Mesodermal cell (in vitro differentiated cells): ENCODE measurements around the gene ATP1A1.

ENCODE experiments used
- H3K27ac ChIP-seq: 2 replicates; pipeline ENCODE4 v1.7.0; 2013; ENCODE audit warnings: mild to moderate bottlenecking, low read depth, low read length, moderate library complexity; ENCODE audit not compliant: severe bottlenecking
- H3K36me3 ChIP-seq: 2 replicates; pipeline ENCODE4 v1.7.1; 2013; ENCODE audit warnings: mild to moderate bottlenecking, low read length, moderate library complexity; ENCODE audit not compliant: control insufficient read depth, insufficient read depth
- H3K4me1 ChIP-seq: one replicate; pipeline ENCODE4 v1.7.1; 2013; ENCODE audit warnings: mild to moderate bottlenecking, low read length; ENCODE audit not compliant: insufficient read depth, control insufficient read depth, poor library complexity, severe bottlenecking
- H3K4me3 ChIP-seq: 2 replicates; pipeline ENCODE4 v1.7.0; 2013; ENCODE audit warnings: low read length, control low read depth, mild to moderate bottlenecking; ENCODE audit not compliant: insufficient read depth, poor library complexity, severe bottlenecking; ENCODE audit errors: extremely low read depth
- H3K9me3 ChIP-seq: 2 replicates; pipeline ENCODE4 v1.7.1; 2013; ENCODE audit warnings: mild to moderate bottlenecking, low read length, moderate library complexity; ENCODE audit not compliant: control insufficient read depth
- WGBS, 2 experiments: methylation state at CpG; one replicate each; pipeline ENCODE4 v1.1.5; 2013; ENCODE audit warnings: missing lambda C conversion rate in 2 of 2; ENCODE audit not compliant: insufficient coverage in 2 of 2; 5-methylcytosine and 5-hydroxymethylcytosine counted together

ATP1A1 gene

DNA sequence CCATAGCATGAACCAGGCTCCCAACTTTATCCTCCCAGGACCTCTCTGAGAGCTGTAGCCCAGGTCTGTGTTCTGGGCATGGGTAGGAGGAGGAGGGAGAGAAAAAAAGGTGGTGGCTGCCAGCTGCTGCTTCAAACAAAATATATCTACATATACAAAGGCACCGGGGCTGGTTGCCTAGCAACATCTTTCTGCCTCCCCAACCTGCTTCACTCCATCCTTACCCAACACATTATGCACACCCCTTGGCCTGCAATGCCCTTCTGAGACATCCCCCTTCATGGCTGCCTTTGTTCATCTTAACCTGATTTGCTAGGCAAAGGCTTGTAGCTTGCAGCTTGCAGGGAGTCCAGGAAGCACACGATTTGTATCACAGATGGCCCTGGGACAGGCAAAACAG, 27.2 kb upstream of the ATP1A1 start:
- Histone ChIP-seq H3K27ac (no peak overlapping the region), H3K9me3 (no peaks in the 10 kb centered on the region), H3K4me3 (no peak overlapping the region), H3K36me3 (no peaks in the 10 kb centered on the region), H3K4me1 (no peaks in the 10 kb centered on the region)
- WGBS, 2 experiments, result 14 to 33% methylated on average over 1 of the region's 2 CpGs

DNA sequence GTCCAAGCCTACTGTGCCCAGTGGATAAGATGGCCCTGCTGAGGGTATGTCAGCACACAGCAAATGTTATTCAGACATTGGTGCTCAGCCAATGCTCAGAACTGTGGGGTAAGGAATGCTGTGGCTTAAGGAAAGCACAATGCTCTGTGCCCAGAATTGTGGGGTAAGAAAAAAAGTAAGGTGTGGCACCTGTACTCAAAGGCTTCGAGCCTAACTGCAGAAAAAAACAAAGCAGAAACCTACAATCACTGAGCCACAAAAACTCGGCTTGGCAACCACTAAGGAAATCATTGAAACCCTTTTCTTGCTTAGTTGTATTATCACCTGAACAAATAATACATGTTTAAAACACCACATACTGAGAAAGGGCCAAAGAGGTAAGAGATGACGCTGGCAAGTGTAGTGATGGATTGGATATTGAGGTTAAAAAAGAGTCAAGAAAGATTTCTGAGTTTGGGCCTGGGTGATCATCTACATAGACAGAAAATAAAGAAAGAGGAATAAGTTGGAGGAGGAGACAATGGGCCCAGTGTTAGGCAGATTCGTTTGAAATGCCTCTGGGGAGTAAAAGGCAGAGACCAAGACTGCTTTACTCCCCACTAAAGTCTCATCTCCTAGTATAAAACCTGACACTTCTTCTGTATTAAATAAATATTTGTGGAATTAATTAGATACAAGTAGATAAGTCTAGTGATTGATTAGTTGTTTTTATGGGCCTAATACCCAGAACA, 25.9 kb upstream of the ATP1A1 start:
- no peaks in the 10 kb centered on the region for H3K4me1 ChIP-seq
- H3K9me3 ChIP-seq, result no peaks in the 10 kb centered on the region
- no peak overlapping the region for H3K4me3 ChIP-seq
- 88% methylated on average over 1 of the region's 4 CpGs; no CpG with 5 or more reads in 1 of the 2 experiments for WGBS, 2 experiments
- no peaks in the 10 kb centered on the region for H3K36me3 ChIP-seq
- H3K27ac ChIP-seq, result no peak overlapping the region

DNA sequence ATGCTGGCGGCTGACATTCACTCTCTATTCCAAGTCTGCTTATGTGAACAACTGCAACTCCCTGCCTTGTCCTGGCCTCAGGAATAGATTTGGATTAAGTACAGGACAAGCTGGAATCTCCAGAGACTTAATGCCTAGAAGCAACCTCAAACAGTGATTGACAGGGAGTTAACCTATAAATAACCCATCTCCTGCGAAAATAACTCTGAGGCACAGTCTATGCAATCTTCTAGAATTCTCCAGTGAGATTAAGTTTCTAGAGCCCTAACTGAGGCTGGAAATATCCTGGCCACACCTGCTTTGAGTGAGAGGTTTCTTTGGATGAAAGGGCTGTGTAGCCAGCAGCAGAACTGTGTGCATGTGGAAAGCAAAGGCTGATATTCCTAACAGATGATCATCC, 25.3 kb upstream of the ATP1A1 start:
- Histone ChIP-seq H3K36me3 (no peaks in the 10 kb centered on the region), H3K4me3 (no peak overlapping the region), H3K27ac (no peak overlapping the region), H3K4me1 (no peaks in the 10 kb centered on the region), H3K9me3 (no peaks in the 10 kb centered on the region)
- 100% methylated on average over 1 of the region's 2 CpGs; no CpG with 5 or more reads in 1 of the 2 experiments for WGBS, 2 experiments

DNA sequence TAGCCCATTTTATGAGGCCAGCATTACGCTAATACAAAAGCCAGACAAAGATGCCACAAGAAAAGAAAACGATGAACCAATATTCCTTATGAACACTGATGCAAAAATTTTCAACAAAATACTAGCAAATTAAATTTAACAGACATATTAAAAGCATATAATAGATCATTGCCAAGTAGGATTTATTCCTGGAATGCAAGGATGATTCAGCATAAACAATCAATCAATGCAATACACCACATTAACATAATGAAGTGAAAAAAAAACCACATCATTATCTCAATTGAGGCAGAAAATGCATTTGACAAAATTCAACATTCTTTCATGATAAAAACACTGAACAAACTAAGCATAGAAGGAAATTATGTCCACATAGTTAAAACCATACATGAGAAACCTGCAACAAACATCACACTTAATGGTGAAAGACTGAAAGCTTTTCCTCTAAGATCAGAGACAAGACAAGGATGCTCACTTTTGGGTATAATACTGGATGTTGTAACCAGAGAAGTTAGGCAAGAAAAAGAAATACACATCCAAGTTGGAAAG, 22.9 kb upstream of the ATP1A1 start:
- H3K27ac ChIP-seq, result no peak overlapping the region
- WGBS, 2 experiments, result 100% methylated on average over 1 of the region's 2 CpGs; no CpG with 5 or more reads in 1 of the 2 experiments
- H3K9me3 ChIP-seq, result no peaks in the 10 kb centered on the region
- H3K36me3 ChIP-seq, result no peaks in the 10 kb centered on the region
- no peak overlapping the region for H3K4me3 ChIP-seq
- H3K4me1 ChIP-seq, result no peaks in the 10 kb centered on the region

DNA sequence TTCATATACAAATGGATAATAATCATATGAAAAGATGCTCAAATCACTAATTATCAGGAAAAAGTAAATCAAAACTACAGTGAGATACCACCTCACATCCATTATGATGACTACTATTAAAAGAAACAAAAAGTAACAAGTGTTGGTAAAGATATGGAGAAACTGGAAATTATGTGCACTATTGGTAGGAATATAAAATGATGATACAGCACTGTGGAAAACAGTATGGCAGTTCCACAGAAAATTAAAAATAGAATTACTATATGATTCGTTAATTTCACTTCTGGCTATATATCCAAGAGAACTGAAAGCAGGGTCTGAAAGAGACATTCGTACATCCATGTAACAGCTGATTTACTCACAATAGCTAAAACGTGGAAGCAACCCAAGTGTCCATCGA, 21.1 kb upstream of the ATP1A1 start:
- WGBS, 2 experiments, result no CpG with 5 or more reads among the region's 4 CpGs
- Histone ChIP-seq H3K27ac (no peak overlapping the region), H3K9me3 (no peaks in the 10 kb centered on the region), H3K36me3 (no peaks in the 10 kb centered on the region), H3K4me1 (no peaks in the 10 kb centered on the region), H3K4me3 (no peak overlapping the region)

DNA sequence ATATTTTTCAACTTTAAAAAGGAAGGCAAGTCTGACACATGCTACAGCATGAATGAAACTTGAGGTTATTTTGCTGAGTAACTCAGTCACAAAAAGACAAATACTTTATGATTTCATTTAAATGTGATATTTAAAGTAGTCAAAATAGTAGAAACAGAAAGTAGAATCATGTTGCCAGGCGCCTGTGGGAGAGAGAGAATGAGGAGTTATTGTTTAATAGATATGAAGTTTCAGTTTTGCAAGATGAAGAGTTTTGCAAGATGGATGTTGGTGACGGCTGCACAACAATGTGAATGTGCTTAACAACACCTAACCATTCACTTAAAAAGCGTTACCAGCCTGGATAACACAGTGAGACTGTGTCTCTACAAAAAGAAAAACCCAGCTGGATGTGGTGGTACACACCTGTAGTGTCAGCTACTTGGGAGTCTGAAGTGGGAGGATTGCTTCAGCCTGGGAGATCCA, 20.7 kb upstream of the ATP1A1 start:
- Histone ChIP-seq H3K36me3 (no peaks in the 10 kb centered on the region), H3K9me3 (no peaks in the 10 kb centered on the region), H3K27ac (no peak overlapping the region), H3K4me1 (no peaks in the 10 kb centered on the region), H3K4me3 (no peak overlapping the region)
- WGBS, 2 experiments, result 83 to 100% methylated on average over 1 of the region's 3 CpGs

DNA sequence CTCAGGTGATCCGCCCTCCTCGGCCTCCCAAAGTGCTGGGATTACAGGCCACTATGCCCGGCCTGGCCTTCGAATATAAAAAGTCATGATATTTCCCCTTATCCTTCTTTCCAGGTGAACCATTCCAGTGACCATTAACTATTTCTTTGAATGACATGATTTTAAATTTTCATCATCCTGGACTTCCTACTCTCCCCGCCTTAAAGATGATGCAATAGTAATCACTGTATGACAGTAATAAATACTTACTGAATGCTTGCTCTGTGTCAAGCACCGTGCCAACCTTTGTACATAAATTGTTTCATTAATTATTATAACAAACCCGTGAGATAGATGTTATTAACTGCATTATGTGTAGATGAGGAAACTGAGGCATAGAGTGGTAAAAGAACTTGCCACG, 19.9 kb upstream of the ATP1A1 start:
- Histone ChIP-seq H3K9me3 (no peaks in the 10 kb centered on the region), H3K4me3 (no peak overlapping the region), H3K36me3 (no peaks in the 10 kb centered on the region), H3K4me1 (no peaks in the 10 kb centered on the region), H3K27ac (no peak overlapping the region)
- 89 to 93% methylated on average over 4 of the region's 8 CpGs for WGBS, 2 experiments

DNA sequence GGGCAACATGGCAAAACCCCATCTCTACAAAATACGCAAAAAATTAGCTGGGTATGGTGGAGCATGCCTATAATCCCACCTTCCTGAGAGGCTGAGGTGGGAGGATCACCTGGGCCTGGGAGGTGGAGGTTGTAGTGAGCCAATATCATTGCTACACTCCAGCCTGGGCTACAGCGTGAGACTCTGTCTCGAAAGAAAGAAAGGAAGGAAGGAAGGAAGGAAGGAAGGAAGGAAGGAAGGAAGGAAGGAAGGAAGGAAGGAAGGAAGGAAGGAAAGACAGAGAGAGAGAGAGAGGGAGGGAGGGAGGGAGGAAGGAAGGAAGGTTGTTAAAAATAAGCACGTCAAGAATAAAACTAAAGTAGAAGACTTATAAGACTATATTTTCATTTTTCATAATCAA, 17.0 kb upstream of the ATP1A1 start:
- Histone ChIP-seq H3K4me3 (no peak overlapping the region), H3K36me3 (no peaks in the 10 kb centered on the region), H3K4me1 (no peaks in the 10 kb centered on the region), H3K27ac (no peak overlapping the region), H3K9me3 (no peaks in the 10 kb centered on the region)
- WGBS, 2 experiments, result 100% methylated on average over 2 of the region's 4 CpGs; no CpG with 5 or more reads in 1 of the 2 experiments

DNA sequence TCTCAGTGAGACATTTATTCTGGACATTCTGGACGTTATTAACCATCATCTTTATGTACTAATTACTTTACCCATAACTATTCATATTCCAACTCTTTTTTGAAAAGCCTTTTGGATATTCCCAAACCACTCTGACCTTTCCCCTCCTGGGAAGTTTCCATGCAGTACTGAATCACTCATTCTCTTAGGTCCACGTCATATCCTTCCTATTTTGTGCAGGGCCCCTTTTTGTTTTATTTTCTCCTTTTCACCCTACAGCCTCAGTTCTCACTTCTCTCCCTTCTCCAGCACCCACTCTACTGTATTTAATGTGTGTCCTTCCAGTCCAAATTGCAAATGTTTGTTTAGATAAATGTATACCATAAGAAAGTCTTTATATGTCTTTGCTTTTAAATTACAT, 16.4 kb upstream of the ATP1A1 start:
- no peaks in the 10 kb centered on the region for H3K9me3 ChIP-seq
- H3K4me3 ChIP-seq, result no peak overlapping the region
- no peaks in the 10 kb centered on the region for H3K36me3 ChIP-seq
- 71 to 78% methylated on average over 2 of the region's 2 CpGs for WGBS, 2 experiments
- H3K27ac ChIP-seq, result no peak overlapping the region
- no peaks in the 10 kb centered on the region for H3K4me1 ChIP-seq

DNA sequence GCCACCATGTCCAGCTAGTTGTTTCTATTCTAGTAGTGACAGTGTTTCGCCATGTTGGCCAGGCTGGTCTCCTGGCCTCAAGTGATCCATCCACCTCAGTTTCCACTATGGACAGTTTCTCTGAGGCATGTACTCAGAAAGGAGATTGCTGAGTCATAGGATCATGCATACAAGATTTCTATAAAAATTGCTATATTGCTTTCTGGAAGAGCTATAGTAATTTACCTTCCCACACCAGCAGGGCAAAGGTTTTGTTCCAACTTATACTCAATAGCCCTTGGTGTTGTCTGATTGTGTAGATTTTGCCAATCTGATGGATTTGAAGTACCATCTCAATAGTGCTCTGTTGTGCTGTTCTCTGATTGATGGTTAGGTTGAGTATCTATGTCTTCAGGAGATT, 15.6 kb upstream of the ATP1A1 start:
- Histone ChIP-seq H3K27ac (no peak overlapping the region), H3K4me3 (no peak overlapping the region)
- WGBS, 2 experiments, result 60% methylated on average over 1 of the region's 1 CpG; no CpG with 5 or more reads in 1 of the 2 experiments

More for the DNA sequence above, 15.6 kb upstream of the ATP1A1 start:
- Histone ChIP-seq H3K36me3 (no peaks in the 10 kb centered on the region), H3K4me1 (no peaks in the 10 kb centered on the region), H3K9me3 (no peaks in the 10 kb centered on the region)
